PC-3 (cell line): ENCODE results near the gene ADARB2. TPM values are rescaled to one million over a fixed set of nuclear protein-coding genes. Genes with fewer than 3 reads are reported as not detected.

ENCODE experiments used
- ATAC-seq: fragments of 200-7000 bp; cut with Tn5 transposase; 2 replicates; pipeline ENCODE4 v1.9.1; 2020; ENCODE audit warnings: mild to moderate bottlenecking, moderate library complexity
- BruUV-seq: library from RNA; stranded (reverse); fragments of 400-500 nt; replicated peaks from 2 replicates; lab custom pipeline; 2021; lab: Mats Ljungman, UMichigan
- CTCF ChIA-PET: fragments of 300-600 bp; sonication (Branson Sonifier 250); formaldehyde crosslinking; loops from one replicate; lab custom pipeline; 2022; ENCODE audit warnings: antibody characterized with exemption; lab: Charles Lee
- POLR2A ChIA-PET: fragments of 300-600 bp; sonication (Branson Sonifier 250); formaldehyde crosslinking; loops from one replicate; lab custom pipeline; 2022; ENCODE audit warnings: antibody characterized with exemption; ENCODE audit not compliant: unreplicated experiment; lab: Charles Lee
- DNase-seq: peaks from one replicate; pipeline ENCODE4 v3.0.0-alpha.2; 2015
- H2AFZ ChIP-seq: fragments of 300-600 bp; sonication (generic); 2 replicates; pipeline ENCODE4 v1.6.0; 2016; ENCODE audit warnings: antibody characterized with exemption, low read length
- H3F3A ChIP-seq: fragments of 300-600 bp; sonication (generic); one replicate; pipeline ENCODE4 v1.6.0; 2017; ENCODE audit warnings: antibody characterized with exemption, low read length, control low read depth, mild to moderate bottlenecking; ENCODE audit not compliant: unreplicated experiment
- H3K27ac ChIP-seq: fragments of 300-600 bp; sonication (generic); 2 replicates; pipeline ENCODE4 v1.5.1; 2016; ENCODE audit warnings: mild to moderate bottlenecking, low read length
- H3K27me3 ChIP-seq: fragments of 300-600 bp; sonication (generic); 2 replicates; pipeline ENCODE4 v1.6.1; 2016; ENCODE audit warnings: low read length, mixed read lengths
- H3K36me3 ChIP-seq: fragments of 300-600 bp; sonication (generic); 2 replicates; pipeline ENCODE4 v1.6.1; 2016; ENCODE audit warnings: low read depth, mixed run types, low read length, mixed read lengths
- H3K4me1 ChIP-seq: fragments of 300-600 bp; sonication (generic); 2 replicates; pipeline ENCODE4 v1.5.1; 2016; ENCODE audit warnings: low read length; ENCODE audit not compliant: insufficient read depth
- H3K4me2 ChIP-seq: fragments of 300-600 bp; sonication (generic); 2 replicates; pipeline ENCODE4 v1.6.0; 2016; ENCODE audit warnings: low read length
- H3K4me3 ChIP-seq: fragments of 300-600 bp; sonication (generic); 2 replicates; pipeline ENCODE4 v1.5.1; 2016; ENCODE audit warnings: mild to moderate bottlenecking, low read length, mixed read lengths
- H3K79me2 ChIP-seq: fragments of 300-600 bp; sonication (generic); 2 replicates; pipeline ENCODE4 v1.6.1; 2017; ENCODE audit warnings: low read length, mixed read lengths
- H3K9ac ChIP-seq: fragments of 300-600 bp; sonication (generic); 2 replicates; pipeline ENCODE4 v1.6.0; 2016; ENCODE audit warnings: mild to moderate bottlenecking, low read length
- H3K9me2 ChIP-seq: fragments of 300-600 bp; sonication (generic); replicated peaks from 2 replicates; pipeline ENCODE4 v1.6.1; 2016; ENCODE audit warnings: mixed run types, low read length, mixed read lengths
- H3K9me3 ChIP-seq: fragments of 300-600 bp; sonication (generic); 2 replicates; pipeline ENCODE4 v1.6.1; 2016; ENCODE audit warnings: low read length, mixed read lengths
- H4K20me1 ChIP-seq: fragments of 300-600 bp; sonication (generic); 2 replicates; pipeline ENCODE4 v1.6.1; 2016; ENCODE audit warnings: low read length, mixed read lengths
- EZH2 ChIP-seq: fragments of 300-600 bp; sonication (generic); IDR thresholded peaks from one replicate; pipeline ENCODE4 v1.6.1; 2017; ENCODE audit warnings: antibody characterized with exemption, mild to moderate bottlenecking, low read length; ENCODE audit not compliant: unreplicated experiment
- EZH2phosphoT487 ChIP-seq: fragments of 300-600 bp; sonication (generic); IDR thresholded peaks from 2 replicates; pipeline ENCODE4 v1.6.1; 2018; ENCODE audit warnings: mild to moderate bottlenecking, antibody characterized with exemption, low read length, borderline replicate concordance
- intact Hi-C: fragments of 100-400 bp; cut with micrococcal nuclease; formaldehyde crosslinking; loops from 2 replicates; pipeline ENCODE4 v1.9.0; 2023
- total RNA-seq: library from RNA; depleted of rRNA; stranded (reverse); fragments of >200 nt; gene quantifications from 2 replicates; pipeline ENCODE4 v1.2.3, GENCODE V29; 2014
- TF ChIP-seq, protein P1 (sequence below): fragments of 300-600 bp; sonication (generic); conservative IDR thresholded peaks from 2 replicates; pipeline ENCODE4 v1.5.1; 2017; ENCODE audit warnings: antibody characterized with exemption, low read depth, mild to moderate bottlenecking, low read length

The ADARB2 gene
- total RNA-seq, 1 experiment from 2014 or later = not detected

DNA sequence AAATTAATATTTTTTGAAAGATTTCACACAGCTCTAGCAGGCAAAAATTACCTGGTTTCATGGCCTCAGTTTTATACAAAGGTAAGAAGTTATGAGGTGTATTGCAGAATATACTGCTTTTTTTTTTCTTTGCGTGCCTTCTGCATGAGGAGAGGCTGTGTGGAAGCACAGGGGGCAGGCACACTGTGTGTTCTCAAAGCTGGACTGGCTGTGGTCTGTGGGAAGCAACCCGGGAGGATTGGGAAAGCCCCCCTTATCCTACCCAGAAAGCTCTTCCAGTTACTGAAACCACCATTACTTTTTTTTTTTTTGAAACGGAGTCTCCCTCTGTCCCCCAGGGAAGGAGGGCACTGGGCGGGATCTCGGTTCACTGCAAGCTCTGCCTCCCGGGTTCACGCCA lies 25.0 kb downstream of the ADARB2 start:
- H3F3A ChIP-seq = no peaks in the 10 kb centered on the region
- H4K20me1 ChIP-seq = no peaks in the 10 kb centered on the region
- H3K27ac ChIP-seq = no peak overlapping the region
- H3K9me3 ChIP-seq = no peaks in the 10 kb centered on the region
- H3K4me2 ChIP-seq = no peak overlapping the region
- no peaks in the 10 kb centered on the region for H3K9me2 ChIP-seq
- TF ChIP-seq EZH2phosphoT487 = no peak
- H3K27me3 ChIP-seq = no peaks in the 10 kb centered on the region
- no TSS peak for BruUV-seq
- H3K4me1 ChIP-seq = no peaks in the 10 kb centered on the region
- POLR2A ChIA-PET = no interaction called here
- H3K9ac ChIP-seq = no peak overlapping the region
- no peaks in the 10 kb centered on the region for H3K79me2 ChIP-seq
- CTCF ChIA-PET = no interaction called here
- no peak overlapping the region for H3K4me3 ChIP-seq
- H3K36me3 ChIP-seq = no peaks in the 10 kb centered on the region
- intact Hi-C loops = no loop called here
- H2AFZ ChIP-seq = no peak overlapping the region
- DNase-seq (no peak), ATAC-seq (no peak)

DNA sequence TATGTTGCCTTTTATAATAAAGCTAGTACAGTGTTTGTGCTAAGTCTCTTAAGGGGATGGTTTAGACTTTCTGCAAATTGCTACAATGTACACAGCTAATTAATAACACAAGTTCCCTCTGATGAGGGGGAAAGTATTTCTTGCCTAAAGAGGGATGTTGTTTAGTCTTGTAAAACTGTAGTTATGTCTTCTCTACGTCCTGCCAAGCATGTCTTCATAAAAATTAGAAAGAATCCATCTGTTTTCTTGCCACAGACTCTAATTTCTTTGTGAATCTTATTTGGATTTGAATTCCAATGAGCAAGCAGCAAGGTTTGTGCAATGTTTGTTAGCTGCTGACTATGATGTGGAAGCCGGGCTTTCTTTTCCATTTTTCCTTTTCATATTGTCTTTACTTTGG lies 28.2 kb downstream of the ADARB2 start:
- H4K20me1 ChIP-seq = no peaks in the 10 kb centered on the region
- DNase-seq (no peak), ATAC-seq (no peak)
- H3K27ac ChIP-seq = no peak overlapping the region
- CTCF ChIA-PET = no interaction called here
- H3K27me3 ChIP-seq = no peaks in the 10 kb centered on the region
- no peaks in the 10 kb centered on the region for H3K9me3 ChIP-seq
- H3K9me2 ChIP-seq = no peaks in the 10 kb centered on the region
- no peak overlapping the region for H2AFZ ChIP-seq
- intact Hi-C loops = no loop called here
- POLR2A ChIA-PET = no interaction called here
- no peak overlapping the region for H3K4me2 ChIP-seq
- no peaks in the 10 kb centered on the region for H3F3A ChIP-seq
- no peak overlapping the region for H3K4me3 ChIP-seq
- H3K4me1 ChIP-seq = no peaks in the 10 kb centered on the region
- no peak for TF ChIP-seq EZH2
- no peak for TF ChIP-seq EZH2phosphoT487
- TF ChIP-seq, protein P1, sequence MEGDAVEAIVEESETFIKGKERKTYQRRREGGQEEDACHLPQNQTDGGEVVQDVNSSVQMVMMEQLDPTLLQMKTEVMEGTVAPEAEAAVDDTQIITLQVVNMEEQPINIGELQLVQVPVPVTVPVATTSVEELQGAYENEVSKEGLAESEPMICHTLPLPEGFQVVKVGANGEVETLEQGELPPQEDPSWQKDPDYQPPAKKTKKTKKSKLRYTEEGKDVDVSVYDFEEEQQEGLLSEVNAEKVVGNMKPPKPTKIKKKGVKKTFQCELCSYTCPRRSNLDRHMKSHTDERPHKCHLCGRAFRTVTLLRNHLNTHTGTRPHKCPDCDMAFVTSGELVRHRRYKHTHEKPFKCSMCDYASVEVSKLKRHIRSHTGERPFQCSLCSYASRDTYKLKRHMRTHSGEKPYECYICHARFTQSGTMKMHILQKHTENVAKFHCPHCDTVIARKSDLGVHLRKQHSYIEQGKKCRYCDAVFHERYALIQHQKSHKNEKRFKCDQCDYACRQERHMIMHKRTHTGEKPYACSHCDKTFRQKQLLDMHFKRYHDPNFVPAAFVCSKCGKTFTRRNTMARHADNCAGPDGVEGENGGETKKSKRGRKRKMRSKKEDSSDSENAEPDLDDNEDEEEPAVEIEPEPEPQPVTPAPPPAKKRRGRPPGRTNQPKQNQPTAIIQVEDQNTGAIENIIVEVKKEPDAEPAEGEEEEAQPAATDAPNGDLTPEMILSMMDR = no peak
- H3K36me3 ChIP-seq = no peaks in the 10 kb centered on the region
- no peaks in the 10 kb centered on the region for H3K79me2 ChIP-seq
- BruUV-seq = no TSS peak
- H3K9ac ChIP-seq = no peak overlapping the region

DNA sequence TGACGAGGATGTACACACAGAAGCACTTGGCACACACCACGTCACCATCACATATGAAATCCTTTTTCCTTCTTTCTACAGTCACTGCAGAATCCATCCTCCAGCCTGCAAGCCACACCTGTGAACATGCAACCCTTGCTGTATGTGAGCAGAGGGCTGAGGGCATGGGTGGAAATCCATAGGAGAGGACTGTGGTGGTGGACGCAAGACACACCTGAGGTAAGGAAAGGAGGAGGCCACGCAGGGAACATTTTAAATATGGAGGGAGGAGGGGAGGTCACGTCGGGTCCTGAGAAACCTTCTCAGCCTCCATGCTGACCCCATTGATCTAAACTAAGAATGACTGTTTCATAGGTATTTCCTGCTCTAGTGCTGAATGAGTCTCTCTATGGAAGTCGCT lies 28.6 kb downstream of the ADARB2 start:
- TF ChIP-seq EZH2 (no peak), EZH2phosphoT487 (no peak)
- TF ChIP-seq, protein P1 = no peak
- ChIA-PET CTCF (no interaction called here), POLR2A (no interaction called here)

More for the DNA sequence above, 28.6 kb downstream of the ADARB2 start:
- no TSS peak for BruUV-seq
- Histone ChIP-seq H4K20me1 (no peaks in the 10 kb centered on the region), H3K4me1 (no peaks in the 10 kb centered on the region), H3K79me2 (no peaks in the 10 kb centered on the region), H3K36me3 (no peaks in the 10 kb centered on the region), H3K9me2 (no peaks in the 10 kb centered on the region), H3K9me3 (no peaks in the 10 kb centered on the region), H3K27me3 (no peaks in the 10 kb centered on the region), H3K9ac (no peak overlapping the region), H3K4me3 (no peak overlapping the region), H3F3A (no peaks in the 10 kb centered on the region), H3K4me2 (no peak overlapping the region), H3K27ac (no peak overlapping the region), H2AFZ (no peak overlapping the region)
- ATAC-seq (no peak), DNase-seq (no peak)
- intact Hi-C loops = no loop called here
